Measurements from ENCODE around the gene GALNT10.

DNA sequence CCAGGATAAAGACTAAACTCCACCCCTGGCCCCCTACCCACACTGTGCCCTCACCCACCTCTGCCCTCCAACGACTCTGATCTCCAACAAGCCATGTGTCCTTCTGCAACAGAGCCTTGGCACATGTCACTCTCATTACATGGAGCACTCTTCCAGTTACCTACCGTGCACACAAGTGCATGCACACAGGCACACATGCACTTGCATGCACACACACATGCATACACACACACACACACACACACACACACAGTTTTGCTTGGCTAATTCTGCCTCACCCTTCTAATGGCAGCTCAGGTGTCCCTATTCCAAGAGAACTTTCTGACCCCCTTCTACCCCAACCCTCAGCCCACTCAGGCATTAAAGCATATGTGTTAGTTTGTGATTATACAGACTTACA, 19.6 kb downstream of the GALNT10 start:
- no peak for TF ChIP-seq CTCF (IDR thresholded peaks at IDR 0.05; ENCODE audit: low read depth, low read length, poor library complexity, severe bottlenecking)
- no peak for TF ChIP-seq EZH2phosphoT487 (IDR thresholded peaks at IDR 0.05; ENCODE audit: borderline replicate concordance, low read length)
